Activated CD4-positive, alpha-beta T cell treated with anti-CD3 and anti-CD28 coated beads, Interleukin-2, amount 50 U/mL, for 16 hours (primary cell): ENCODE results near the gene F8.
"Not testable (repeated sequence)": the region's sequence is repeated elsewhere in the genome, so short reads cannot be mapped to it uniquely, and the experiment has no call there.

ENCODE experiments used
- DNase-seq: peaks from one replicate; pipeline ENCODE4 v3.0.0-alpha.2; 2020

F8 gene

GRCh38 chrX:154855256-154855655 lies 167.3 kb downstream of the F8 start:
- no peak for DNase-seq

DNA sequence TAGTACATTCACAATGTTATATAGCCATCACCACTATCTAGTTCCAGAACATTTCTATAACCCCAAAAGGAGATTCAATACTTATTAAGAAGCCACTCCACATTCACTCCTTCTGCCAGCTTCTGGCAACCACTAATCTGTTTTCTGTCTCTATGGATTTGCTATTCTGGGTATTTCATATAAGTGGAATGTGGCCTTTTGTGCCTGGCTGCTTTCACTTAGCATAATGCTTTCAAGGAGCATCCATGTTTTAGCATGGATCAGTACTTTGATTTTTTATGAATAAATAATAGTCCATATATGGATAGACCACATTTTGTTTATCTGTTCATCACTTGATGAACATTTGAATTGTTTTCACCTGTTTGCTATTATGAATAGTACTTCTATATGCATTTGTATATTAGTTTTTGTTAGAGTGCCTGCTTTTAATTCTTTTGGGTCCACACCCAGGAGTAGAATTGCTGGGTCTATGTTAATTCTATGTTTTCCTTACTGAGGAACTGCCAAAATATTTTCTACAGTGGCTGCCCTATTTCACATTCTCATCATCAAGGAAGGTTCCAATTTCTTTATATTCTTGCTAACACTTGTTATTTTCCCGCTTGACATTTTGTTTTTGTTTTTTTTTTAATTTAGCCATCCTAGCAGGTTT lies 171.4 kb downstream of the F8 start:
- DNase-seq, result no peak

DNA sequence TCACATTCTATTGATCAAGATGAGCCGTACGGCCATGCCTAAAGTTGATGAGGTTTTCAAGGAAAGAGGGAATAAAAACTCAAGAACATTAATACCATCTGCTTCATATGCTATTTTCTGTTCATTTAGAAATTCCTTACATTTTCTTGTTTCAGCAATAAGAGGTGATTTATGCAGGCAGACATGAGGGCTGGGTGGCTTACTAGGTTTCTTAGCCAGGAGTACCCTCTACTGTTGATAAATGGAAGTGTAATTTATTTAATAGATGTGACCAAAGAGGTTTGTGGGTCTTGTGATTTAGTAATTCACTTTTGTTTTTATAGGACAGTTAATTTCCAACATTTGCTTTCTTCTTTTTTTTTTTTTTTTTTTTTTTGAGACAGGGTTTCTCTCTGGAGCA lies 181.7 kb downstream of the F8 start:
- peak; percentile 35 for DNase-seq

- DNase-seq, result no peak
Measured at GRCh38 chrX:154836163-154836562, 186.4 kb downstream of the F8 start.

GRCh38 chrX:154834562-154834961 lies 188.0 kb downstream of the F8 start, which contains the start of gene SMIM9:
SMIM9 (minus strand) TSS chrX:154834662; CDS start chrX:154830856, 3,806 bp downstream.
- no peak for DNase-seq

GRCh38 chrX:154833746-154834274 lies 188.7 kb downstream of the F8 start:
- DNase-seq, result no peak

GRCh38 chrX:154829926-154830442 lies 192.5 kb downstream of the F8 start:
- DNase-seq, result no peak

GRCh38 chrX:154829134-154829533 lies 193.4 kb downstream of the F8 start:
- DNase-seq, result no peak

DNA sequence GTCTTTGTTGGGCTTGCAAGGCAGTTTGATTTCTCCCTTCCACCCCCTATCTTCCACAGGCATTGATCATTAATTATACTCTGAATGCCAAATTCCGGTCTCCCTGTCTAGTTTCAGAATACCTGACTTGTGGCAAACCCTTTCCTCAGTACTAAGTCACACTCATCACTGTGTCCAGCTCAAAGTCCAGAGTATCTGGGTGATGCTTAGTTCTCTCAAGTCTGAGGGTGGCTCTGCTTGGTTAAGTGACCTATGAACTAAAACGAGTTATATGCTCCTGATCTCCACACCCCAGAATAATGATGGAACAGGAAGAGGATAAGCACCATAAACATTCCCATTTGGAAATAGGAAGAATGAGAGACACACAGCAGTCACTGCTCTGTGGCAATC lies 194.5 kb downstream of the F8 start:
- DNase-seq, result no peak

GRCh38 chrX:154827194-154828015 lies 195.1 kb downstream of the F8 start:
- peak; percentile 13 for DNase-seq

- not testable (repeated sequence) for DNase-seq
Measured at GRCh38 chrX:154825586-154825985, 196.9 kb downstream of the F8 start.

DNA sequence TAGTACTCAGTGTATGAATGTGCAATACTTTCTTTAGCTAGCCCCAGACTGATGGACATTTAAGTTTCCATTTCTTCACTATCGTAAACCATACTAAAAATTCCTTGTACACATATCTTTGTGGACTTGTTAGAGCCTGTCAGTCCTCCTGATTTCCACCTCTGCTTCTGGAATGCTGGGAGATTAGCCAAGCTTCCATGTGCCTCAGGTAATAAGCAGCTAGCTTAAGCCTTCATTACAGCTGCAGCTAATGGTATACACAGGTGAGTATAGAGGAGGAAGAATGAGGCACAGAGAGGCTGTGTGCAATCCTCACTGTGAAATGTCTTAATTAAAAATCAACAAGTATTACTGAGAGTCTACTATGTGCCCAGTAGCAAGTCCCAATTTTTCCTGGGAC lies 197.9 kb downstream of the F8 start:
- DNase-seq, result no peak

DNA sequence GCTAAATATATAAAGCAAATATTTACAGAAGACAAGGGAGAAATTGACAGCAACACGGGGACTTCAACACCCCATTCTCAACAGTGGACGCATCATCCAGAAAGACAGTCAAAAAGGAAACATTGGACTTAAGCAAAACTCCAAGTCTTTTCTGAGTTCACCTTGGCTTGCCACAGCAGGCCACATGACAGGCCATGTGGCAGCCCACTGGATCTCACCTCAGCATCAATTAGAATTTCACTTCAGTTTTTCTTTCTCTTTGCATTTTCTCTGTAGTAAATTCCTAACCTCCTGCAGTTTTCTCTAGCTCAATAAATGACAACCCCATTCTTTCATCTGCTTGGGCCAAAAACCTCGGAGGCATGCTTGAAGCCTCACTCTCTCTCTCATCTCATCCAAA lies 200.5 kb downstream of the F8 start:
- no peak for DNase-seq

GRCh38 chrX:154821523-154821922 lies 201.0 kb downstream of the F8 start:
- DNase-seq, result no peak

DNA sequence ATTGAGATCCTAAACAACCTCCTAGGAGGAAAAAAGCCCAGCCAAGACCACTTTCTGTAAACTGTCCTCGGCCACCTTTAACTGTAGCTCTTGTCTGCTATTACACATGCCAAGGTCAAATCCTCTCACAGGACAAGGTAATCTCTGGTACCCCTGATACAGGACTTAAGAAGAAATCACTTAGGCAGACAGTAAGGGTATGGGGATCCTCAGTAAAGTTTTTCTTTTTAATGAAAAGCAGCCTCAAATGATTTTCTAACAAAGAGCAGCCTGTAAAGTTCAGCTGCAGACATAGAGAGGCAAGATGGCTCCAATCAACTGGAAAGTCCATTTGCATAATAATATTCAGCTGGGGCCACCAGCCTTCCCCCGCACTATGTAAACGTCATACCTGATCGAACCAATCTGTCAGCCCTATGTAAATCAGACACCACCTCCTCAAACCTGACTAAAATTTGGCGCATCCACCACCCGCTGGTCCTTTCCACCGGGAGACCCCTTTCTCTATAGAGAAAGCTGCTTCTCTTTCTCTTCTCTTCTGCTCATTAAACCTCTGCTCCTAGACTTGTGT lies 202.7 kb downstream of the F8 start:
- DNase-seq, result no peak

DNA sequence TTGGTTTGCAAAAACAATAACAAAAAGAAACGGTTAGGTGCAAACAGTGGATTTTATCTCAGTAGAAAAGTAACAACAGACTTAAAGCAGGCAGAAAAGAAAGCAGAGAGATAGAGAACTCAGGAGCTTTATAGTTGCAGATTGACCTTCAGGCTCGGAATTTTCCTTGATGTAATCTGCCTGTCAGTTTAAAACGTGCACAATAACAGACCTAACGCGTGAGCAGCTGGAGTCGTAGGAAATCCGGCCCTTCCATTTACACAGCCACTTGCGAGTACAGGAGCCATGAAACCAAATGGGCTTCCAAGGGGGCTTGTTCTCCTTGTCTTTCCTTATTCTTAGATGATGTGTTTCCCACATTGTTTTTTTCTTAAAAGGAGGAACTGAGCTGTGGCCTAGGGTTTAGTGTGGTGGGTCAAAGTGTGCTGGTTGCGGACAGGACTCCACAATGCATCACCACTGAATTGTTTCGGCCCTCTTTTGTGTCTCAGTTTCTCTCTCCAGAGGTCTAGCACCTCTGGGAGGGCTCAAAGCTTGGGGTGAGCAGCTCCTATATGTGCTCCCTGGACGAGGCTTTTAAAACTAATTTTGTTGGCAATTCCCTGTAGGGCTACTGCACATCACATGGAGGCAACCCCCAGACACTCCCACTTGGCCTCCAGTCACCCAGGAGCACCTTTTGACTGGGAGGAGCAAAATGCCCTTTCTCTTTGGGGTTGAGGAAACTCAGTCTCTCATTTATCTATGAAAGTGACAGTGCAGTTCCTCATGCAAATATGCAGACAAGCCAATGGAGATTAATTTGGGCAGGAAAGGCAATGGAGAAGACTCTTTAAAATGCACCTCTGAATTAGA lies 203.4 kb downstream of the F8 start:
- no peak for DNase-seq

DNA sequence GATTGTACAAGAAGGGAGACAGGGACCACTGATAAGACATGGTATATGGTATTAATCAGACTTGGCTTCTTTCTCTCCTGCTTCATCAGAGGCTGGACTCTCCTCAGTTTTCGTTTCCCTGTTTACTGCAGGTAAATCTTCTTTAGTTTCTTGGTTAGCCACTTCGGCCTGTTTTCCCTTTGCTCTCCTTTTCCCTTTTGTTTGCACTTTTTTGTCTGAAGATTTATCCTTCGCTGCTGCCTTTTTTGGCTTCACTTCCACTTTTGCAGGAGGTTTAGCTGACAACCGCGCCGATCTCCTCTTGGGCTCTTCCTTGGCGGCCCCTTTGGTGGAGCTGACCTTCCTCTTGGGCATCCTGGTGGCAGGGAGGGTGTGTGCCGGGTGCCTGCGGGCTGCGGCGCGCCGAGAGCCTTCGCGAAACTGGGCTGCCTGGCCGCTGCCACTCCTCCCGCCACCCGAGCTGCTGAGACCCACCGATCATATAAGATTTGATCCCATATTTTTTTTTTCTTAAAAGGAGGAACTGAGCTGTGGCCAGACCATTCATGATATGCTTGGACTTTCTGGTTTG lies 205.4 kb downstream of the F8 start:
- not testable (repeated sequence) for DNase-seq

GRCh38 chrX:154816326-154816898 lies 206.1 kb downstream of the F8 start:
- not testable (repeated sequence) for DNase-seq

GRCh38 chrX:154815274-154815818 lies 207.2 kb downstream of the F8 start:
- no peak for DNase-seq

GRCh38 chrX:154813801-154814200 lies 208.7 kb downstream of the F8 start:
- DNase-seq, result no peak

GRCh38 chrX:154812341-154813101 lies 210.0 kb downstream of the F8 start:
- DNase-seq, result no peak
